Measurements from ENCODE around the gene ERBB2.
"Not testable (repeated sequence)": the region's sequence is repeated elsewhere in the genome, so short reads cannot be mapped to it uniquely, and the experiment has no call there.

Gene ERBB2

DNA sequence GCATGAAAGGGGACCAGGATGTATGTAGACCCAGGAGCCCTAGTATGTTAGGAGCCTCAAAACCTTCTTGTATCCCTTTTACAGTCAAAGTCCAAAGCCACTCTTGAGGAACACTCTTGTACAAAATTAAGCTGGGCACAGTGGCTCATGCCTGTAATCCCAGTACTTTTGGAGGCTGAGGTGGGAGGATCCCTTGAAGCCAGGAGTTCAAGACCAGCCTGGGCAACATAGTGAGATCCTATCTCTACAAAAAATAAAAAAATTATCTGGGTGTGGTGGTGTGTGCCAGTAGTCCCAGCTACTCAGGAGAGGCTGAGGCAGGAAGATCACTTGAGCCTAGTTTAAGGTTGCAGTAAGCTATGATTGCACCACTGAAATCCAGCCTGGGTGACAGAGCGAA is 26.1 kb downstream of the ERBB2 start:
- DNase-seq (ENCODE audit: low read depth, low spot score) = not testable (repeated sequence)

- DNase-seq (ENCODE audit: low read depth, low spot score) = no peak
These were observed 26.8 kb downstream of the ERBB2 start for GRCh38 chr17:39726617-39727016.

- DNase-seq (ENCODE audit: low read depth, low spot score) = no peak
These were observed 27.7 kb downstream of the ERBB2 start for GRCh38 chr17:39727556-39727955.

GRCh38 chr17:39729280-39729851 is 29.5 kb downstream of the ERBB2 start:
- DNase-seq (ENCODE audit: low read depth, low spot score) = no peak

DNA sequence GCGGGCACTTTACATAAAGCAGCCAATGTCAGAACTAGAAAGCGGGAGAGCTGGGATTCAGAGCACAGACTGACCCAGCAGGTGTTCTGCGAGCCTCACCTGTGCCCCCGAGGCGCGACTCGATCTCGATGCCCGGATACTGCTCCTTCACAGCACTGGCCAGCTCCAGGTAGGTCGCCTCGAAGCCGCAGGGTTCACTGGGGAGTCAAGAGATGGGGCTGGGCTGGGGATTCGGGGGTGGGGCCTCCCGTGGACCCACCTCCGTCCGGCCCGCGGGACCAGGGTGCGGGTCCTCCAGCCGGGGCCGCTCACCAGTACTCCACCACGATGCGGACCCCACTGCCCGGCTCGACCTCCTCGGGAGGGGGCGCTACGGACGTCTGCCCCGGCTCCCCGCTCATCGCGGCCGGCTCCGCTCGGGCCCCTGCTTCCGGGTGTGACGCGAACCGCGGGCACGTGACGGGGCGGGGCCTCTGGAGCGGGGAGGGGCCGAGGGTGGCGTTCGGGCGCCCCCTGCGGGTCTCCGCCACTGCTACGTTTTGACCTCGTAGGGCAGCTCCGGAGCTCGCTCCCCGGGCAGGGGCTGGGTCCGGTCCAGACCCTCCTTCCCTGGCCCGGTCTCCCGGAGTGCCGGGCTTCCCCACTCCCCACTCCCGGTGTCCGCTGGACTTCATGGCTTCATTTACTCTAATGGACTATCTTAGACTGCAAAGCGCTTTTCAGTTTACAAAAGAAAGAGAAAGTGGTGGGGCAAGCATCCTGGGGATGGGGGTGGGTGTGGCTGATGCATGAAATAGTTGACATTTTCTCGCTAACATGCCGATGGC is 30.4 kb downstream of the ERBB2 start, which contains the start of gene MIEN1:
TSS of gene MIEN1 (minus strand) at position 438 of the 827 bp plus-strand sequence. CDS start at position 401, 37 bp downstream.
- DNase-seq (ENCODE audit: low read depth, low spot score) = peak; percentile 44

- no peak for DNase-seq (ENCODE audit: low read depth, low spot score)
These were observed 32.7 kb downstream of the ERBB2 start for GRCh38 chr17:39732586-39732985.

DNA sequence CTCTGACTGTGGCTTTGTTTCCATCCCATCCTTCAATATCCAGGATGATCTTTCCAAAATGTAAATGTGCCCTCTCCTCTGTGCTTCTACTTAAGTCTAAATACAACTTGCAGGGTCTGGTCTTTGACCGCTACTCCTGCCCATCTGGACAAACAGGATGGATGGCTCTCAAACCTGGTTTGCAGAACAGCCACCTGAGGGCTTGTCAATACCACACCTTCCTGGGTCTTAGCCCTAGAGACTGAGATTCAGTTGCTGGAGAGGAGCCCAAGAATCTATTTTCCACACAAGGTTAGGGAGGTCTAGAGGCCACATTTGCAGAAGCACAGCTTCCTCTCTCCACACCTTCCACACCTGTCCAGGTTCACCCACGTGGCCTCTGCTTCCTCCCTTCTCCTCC is 36.0 kb downstream of the ERBB2 start:
- no peak for DNase-seq (ENCODE audit: low read depth, low spot score)

DNA sequence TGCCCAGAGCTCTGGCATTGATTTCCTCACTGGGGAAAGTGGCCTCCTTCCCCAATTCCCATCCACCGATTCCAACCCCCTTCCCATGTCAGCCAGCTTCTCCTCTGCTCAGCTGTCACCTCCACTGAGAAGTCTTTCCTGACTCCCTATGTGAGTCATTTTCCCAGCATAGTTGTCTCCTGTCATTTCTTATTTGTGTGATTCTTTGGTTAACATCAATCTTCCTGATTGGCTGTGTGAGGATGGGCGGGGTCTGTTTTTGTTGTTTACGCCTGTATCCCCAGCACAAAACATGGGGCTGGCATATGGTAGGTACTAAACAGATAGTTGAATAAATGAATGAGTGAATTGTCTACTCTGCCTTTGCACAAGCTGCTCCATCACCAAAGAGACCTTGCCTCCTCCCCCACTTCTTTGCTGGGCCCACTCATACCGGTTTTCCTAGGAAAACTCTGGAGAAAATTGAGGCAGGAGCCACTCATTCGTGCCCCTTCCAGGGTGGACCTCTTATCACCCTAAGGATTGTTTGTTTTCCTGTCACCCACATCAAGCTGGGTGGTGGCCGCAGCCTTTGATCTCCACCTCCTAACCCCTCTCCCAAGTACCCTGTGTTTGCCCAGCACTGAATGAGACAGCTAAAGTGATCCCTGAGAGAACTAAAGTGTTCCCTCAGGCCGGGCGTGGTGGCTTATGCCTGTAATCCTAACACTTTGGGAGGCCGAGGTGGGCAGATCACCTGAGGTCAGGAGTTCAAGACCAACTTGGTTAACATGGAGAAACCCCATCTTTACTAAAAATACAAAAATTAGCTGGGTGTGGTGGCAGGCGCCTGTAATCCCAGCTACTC is 36.7 kb downstream of the ERBB2 start:
- no peak for DNase-seq (ENCODE audit: low read depth, low spot score)

- no peak for DNase-seq (ENCODE audit: low read depth, low spot score)
These were observed 37.4 kb downstream of the ERBB2 start for GRCh38 chr17:39737206-39737759.

- no peak for DNase-seq (ENCODE audit: low read depth, low spot score)
These were observed 38.1 kb downstream of the ERBB2 start, which contains the start of gene GRB7 for GRCh38 chr17:39737760-39738567. Gene GRB7, plus strand, starts transcription at chr17:39737938. Its CDS starts 4,364 bp downstream, at chr17:39742302.

DNA sequence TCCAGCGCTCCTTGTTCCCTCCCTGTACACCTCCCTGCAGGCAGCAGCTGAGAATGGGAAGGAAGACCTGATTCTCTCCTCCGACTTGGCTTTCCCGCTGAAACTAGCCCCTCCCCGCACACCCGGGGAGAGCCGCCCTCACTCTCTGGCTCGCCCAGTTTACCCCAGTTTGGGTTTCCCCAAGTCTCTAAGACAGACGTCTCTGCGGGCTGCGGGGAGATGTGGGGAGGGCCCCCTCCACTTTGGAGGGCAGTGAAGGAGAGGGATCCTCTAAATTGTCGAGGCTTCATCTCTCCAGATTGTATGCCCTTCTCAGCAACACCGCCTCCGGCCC is 38.7 kb downstream of the ERBB2 start:
- DNase-seq (ENCODE audit: low read depth, low spot score) = no peak

GRCh38 chr17:39738983-39739884 is 39.4 kb downstream of the ERBB2 start:
- DNase-seq (ENCODE audit: low read depth, low spot score) = no peak

DNA sequence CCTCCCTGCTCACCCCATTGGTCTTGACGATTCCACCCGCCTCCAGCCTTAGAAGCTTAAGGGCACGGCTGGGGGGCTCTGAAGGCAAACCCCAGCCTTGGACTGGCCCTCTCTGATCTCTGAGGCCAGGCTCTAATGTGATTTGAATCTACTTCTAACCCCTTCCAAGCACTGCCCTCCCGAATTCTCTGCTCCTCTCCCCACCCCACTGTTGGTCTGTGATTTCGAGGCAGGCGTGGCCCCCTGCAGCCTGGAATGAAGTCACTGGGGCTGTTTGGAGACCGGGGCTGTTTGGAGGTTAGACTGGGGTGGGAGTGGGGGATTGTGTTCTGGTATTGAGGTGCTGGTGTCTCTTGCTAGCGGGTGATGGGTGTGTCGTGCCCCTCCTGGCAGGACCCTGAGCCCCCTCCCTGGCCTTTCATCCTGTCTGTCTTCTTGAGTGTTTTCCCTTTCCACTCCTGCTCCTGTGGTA is 40.1 kb downstream of the ERBB2 start:
- no peak for DNase-seq (ENCODE audit: low read depth, low spot score)

DNA sequence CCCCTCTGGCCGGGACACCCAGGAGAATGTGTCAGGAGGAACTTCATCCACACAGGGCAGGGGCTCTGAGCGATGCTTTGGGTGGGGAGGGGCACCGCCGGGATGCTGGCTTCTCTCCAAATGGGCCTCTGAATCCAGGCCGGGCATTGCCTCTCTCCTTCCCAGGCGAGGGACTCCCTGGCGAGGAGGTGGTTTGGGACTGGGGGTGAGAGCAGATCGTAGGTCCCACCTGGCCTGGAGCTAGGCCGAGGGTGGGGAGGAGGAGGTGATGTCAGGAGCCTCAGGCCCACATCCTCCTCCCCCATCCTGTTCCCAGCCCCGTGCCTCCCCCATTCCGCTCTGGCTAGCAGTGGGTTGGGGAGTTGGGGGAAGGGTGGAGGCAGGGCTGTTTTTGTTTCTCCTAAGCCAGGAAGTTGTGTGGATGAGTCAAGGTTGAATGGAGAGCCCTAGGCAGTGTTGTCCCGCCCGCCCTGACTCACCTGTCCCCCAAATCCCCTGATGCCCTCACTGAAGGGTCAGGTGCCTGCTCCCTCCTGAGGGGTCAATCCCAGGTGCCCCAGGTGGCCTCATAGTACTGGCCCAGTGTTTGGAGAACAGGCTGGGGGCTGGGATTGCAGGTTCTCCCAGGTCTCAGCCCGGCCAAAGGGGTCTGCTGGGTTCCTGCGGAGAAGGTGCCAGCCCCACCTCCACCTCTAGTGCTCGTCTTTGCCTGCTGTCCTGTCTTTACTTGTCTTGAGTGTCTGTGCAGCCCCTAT is 40.7 kb downstream of the ERBB2 start:
- no peak for DNase-seq (ENCODE audit: low read depth, low spot score)

- no peak for DNase-seq (ENCODE audit: low read depth, low spot score)
These were observed 42.4 kb downstream of the ERBB2 start for GRCh38 chr17:39742126-39742855.

GRCh38 chr17:39742856-39743436 is 43.1 kb downstream of the ERBB2 start:
- DNase-seq (ENCODE audit: low read depth, low spot score) = no peak

GRCh38 chr17:39744075-39744835 is 44.4 kb downstream of the ERBB2 start:
- no peak for DNase-seq (ENCODE audit: low read depth, low spot score)
